Dedifferentiated amniotic fluid mesenchymal stem cell (primary cell): ENCODE results near the gene CUX1.
"Not testable (repeated sequence)": the region's sequence is repeated elsewhere in the genome, so short reads cannot be mapped to it uniquely, and the experiment has no call there.

Experiments
- DNase-seq: peaks from one replicate; pipeline ENCODE4 v3.0.0-alpha.2; 2016; ENCODE audit errors: extremely low spot score

CUX1 gene

DNA sequence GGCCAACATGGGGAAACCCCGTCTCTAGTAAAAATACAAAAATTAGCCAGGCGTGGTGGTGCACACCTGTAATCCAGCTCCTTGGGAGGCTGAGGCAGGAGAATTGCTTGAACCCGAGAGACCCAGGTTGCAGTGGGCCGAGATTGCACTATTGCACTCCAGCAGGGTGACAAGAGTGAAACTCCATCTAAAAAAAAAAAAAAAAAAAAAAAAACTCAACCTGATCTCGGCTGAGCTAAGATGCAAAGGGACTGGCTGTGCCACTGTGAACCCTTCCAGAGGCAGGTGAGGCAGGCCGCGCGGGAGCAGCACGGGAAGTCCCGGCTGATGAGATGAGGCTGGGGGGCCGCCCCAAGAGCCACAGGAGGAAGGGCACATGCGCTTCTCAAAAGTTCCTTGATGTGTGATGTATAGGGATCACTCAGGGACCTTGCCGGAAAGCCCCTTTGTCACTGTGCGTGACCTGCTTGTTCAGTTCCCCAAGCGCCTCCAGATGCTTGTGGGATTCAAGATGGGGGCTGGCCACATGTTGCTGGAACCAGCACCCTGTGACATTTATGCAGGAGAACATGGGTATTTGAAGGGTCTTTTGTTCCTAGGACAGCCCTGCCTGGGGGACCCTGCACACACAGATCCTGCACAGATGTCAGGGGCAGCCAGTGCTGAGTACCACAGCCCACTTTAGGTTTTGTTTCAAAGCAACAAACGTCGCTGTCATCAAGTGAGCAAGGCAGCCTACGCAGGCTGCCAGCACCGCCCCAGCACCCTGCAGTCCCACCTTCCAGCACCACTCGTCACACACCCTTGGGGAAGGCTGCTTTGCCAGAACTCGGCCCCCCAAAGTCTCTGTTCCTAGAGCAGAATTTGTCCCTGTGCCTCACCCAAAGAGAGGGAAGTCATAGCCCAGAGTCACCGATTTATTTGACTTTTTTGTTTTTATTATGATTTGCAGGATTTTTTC is 394.4 kb downstream of the CUX1 start:
- DNase-seq: no peak

DNA sequence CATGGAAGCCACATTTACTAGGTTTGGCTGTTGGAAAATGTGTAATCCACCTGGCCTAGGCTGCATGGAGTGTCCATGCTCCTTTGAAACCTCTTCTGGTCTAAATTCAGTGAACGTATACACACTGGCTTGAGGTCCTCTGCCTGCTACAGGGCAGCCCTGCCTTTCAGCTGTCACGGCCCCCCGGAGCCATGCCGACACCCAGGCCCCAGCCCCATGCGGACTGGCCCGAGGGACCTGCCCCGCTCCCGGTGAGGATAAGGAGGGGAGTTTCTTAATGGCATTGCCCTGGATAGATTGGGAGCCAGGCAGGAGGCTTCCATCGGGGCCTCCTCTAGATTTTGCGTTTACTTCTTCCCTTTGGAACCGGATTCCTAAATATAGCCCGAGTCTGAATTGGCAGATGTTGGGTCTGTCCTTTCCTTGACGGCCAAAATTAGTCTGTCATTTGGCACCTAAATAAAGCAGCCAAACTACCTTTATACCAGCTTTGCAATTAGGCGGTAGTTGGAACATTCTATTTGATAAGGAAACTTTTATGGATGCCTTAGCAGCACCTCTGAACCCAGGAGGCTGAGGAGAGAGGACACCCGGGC is 397.1 kb downstream of the CUX1 start:
- DNase-seq: no peak

DNA sequence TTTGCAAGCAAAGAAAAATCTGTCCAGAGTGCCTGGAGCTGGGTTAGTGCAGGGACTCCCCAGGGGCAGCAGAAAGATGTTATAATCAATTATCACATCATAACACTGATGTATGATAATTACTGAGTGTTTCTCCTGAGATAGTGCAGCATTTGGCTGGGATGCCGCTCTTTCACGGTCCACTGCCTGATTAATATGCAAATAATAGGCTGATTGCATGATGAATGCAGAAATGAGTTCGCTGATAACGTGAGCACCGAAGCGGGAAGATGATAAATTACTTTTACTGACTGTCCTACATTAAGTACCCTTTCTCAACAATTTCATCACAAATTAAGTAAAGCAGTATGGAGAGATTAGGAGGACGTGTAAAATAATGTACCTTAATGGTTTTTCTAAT is 397.8 kb downstream of the CUX1 start:
- no peak for DNase-seq

DNA sequence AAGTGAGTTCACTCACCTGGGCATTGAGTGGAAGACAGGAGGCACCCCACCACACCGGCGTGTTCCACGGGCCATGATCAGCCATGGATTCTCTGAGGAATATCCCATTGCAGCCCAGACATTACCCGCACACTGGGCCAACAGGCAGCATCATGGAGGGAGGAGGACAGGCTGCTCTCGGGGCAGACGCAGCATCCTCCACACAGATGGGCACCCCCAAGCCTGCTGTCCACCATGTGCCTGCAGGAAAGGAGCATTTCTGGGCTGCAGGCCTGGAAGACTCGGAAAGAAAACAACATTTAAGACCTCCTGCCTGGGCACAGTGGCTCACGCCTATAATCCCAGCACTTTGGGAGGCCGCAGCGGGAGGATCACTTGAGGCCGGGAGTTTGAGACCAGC is 398.3 kb downstream of the CUX1 start:
- no peak for DNase-seq

DNA sequence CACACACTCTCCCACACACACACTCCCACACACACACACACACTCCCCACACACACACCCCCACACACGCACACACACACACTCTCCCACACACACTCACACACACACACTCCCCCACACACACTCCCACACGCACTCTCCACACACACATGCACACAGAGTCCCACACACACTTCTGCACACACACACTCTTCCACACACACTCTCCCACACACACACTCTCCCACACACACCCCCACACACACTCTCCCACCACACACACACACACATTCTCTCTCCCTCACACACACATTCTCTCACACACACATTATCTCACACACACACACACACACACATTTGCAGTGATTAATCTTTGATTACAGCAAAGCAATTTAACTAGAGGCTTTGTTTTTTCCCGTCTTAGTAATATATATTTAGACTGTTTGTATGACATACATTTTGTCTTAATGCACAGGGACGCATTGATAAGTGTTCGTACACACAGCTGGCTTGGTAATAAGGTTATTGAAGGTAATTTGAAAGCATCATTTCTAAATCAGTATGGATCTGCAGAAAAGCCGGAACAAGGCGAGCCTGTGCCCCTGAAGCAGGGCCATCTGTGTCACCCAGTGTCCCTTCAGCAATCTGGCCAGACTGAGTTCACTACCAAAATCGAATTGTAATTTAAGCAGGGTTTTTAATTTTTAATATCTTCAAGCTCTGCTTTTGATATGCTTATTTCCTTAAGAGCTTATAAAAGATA is 399.3 kb downstream of the CUX1 start:
- no peak for DNase-seq

DNA sequence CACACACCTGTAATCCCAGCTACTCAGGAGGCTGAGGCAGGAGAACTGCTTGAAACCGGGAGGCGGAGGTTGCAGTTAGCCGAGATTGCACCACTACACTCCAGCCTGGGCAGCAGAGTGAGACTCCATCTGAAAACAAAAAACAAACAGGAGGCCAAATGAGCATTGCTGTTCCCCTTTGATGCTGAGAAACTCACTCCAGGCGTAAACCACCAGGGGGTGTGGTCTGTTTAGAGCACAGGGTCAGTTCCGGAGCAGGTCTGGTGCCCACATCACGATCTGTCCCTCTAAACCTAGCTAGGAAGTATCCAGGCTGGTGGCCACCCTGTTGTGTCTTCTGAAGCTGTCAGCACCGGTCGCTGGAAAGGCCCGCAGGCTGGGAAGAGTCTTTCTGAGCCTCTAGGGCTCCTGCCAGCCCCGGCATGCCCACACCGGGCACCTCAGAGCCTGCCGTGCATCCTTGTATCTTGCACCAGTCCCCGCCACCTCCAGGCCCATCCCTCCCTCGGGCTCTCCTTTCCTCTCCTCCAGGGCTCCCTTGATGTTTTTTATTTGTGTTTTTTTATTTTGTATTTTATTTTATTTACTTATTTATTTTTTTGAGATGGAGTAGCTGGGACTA is 402.9 kb downstream of the CUX1 start:
- DNase-seq: no peak

DNA sequence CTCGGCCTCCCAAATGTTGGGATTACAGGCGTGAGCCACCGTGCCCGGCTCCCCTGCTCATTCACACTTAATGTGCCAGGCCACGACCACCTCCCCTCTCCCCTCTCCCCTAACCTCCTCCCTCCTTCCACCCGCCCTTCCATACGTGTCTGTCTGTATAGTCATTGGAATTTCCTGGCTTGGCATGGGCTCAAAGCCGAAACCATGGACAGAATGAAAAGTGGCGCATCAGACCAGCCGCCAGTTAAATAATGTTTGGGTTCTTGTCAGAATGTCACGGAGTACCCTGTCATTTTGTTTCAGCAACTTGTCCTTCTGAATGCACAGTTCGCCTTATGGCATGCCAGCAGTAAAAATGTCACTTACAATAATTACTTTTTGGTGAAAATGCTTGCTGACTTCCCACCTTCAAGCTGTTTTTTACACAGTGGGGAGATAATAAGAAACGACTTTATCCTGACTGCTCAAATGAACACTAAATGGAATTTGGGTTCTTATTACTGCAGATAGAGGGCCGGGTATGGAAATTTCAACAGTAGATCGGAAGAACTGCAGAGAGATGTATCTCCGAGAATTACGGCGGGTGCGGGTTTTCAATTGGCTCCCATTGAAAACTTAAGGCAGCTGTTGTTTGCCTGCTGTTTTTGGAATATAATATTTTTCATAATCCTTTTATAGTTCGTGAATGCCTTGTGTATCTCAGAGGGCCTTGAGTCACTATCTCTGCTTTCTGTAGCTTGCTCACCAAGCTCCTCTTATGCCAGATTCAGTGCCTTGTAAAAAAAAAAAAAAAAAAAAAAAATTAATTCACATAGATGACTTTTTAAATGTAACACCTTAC is 403.8 kb downstream of the CUX1 start:
- no peak for DNase-seq

DNA sequence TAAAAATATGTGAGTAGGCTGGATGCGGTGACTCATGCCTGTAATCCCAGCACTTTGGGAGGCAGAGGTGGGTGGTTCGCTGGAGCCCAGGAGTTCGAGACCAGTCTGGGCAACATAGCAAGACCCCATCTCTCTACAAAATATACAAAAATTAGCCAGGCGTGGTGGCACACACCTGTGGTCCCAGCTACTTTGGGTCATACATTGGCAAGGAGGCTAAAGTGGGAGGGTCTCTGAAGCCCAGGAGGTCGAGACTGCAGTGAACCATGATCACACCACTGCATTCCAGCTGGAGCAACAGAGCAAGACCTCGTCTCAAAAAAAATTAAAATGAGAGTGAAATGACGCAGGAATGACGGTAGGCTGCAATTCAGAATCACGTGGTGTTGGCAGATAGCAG is 404.5 kb downstream of the CUX1 start:
- DNase-seq: no peak

DNA sequence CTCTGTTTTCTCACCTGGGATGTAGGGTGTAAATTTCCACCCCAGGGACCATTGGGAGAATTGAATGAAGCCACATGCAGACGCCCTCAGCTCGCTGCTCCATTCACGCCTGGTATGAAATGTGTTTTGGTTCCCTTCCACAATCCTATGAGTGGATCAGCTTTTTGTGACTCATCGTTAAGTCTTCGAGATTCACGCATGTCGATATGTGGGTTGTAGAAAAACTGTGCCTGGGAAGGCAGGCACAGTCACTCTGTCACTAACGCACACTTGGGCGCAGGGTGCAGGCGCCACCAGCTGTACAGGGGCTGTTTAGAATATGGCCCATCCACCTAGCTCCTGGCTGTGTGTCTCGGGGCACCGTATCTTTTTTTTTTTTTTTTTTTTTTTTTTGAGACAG is 405.0 kb downstream of the CUX1 start:
- no peak for DNase-seq

DNA sequence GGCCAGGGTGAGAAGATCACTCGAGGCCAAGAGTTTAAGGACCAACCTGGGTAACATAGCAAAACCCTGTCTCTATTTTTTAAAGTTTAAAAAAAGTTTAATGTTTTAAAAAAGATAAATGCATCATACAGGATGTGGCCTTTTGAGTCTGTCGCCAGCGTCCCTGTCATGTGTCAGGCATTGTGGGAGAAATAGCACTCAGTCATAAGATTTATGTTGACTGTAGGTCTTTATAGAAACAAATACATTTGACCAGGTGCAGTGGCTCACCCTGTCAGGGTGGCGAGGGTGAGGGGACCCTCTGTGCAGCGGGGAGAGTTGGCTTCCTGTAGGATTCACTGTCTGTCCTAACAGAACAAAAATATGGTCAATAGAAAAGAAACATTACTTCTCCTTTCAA is 405.8 kb downstream of the CUX1 start:
- no peak for DNase-seq

DNA sequence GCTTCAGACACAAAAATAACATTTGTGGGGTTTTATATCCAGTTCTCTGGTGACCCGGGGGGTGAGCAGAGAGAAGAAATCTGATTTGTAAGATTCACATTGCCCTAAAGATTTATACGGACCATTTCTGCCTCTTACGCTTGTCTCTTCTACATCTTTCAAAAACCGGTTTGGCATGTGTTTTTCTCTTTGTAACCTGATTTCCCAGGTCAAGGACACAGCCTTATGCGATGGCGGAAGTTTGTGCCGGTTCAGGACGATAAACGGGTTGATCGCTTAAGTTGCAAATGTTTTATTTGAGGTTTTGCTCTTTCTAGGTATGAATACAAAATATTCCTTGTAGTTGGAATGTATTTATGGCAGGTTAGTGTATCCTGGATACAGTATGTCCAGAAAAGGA is 407.6 kb downstream of the CUX1 start:
- no peak for DNase-seq

DNA sequence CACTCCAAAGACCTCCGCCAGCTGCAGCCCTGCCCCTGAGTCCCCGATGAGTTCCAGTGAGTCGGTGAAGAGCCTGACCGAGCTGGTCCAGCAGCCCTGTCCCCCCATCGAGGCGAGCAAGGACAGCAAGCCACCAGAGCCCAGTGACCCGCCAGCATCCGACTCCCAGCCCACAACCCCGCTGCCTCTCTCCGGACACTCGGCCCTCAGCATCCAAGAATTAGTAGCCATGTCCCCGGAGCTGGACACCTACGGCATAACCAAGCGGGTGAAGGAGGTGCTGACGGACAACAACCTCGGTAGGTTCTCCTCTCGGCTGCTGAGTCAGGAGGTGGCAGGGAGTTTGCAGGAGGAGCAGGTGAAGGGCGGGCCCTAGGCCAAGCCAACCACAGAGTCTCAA is 409.9 kb downstream of the CUX1 start:
- DNase-seq: no peak

DNA sequence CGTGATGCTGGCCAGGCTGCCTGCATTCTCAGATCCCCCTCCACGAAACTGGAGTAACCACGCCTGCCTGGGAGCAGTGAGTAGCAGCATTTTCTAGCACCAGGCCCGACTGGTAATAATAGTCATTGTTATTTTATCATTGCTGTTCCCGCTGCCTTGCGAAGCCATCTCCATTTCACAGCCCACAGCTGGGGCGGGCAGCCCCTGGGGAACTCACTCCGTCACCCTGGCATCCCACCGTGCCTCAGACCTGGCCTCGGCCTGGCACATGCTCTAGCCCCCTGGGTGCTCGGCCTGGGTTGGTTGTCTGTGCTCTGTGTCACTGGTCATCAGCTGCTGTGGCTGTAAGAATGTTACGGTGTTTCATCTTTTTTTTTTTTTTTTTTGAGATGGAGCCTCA is 411.5 kb downstream of the CUX1 start:
- no peak for DNase-seq

DNA sequence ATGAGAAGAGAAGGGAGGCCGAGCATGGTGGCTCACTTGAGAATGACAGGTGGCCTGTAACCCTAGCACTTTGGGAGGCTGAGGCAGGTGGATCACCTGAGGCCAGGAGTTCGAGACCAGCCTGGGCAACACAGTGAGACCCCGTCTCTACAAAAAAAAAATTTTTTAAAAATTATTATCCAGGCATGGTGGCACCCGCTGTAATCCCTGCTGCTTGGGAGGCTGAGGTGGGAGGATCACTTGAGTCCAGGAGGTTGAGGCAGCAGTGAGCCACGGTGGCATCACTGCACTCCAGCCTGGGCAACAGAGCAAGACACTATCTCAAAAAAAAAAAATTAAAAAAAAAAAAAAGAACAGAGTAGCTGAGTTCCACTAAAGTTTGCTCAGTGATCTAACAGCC is 412.7 kb downstream of the CUX1 start:
- DNase-seq: not testable (repeated sequence)

DNA sequence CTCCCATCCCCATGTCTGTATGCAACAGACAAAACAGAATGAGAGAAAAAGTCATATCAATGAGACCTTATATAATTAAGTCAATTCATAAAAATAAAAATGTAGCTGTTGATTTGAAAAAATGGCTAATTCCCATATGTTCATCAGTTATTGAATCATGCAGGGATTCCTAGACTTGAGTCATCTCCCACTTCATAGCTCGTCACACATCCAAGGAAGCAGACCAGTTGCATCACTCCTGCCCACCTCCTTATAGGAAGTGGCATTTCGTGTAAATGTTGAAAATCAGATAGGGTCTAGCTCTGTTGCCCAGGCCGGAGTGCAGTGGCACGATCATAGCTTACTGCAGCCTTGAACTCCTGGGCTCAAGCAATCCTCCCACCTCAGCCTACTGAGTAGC is 413.2 kb downstream of the CUX1 start:
- no peak for DNase-seq

DNA sequence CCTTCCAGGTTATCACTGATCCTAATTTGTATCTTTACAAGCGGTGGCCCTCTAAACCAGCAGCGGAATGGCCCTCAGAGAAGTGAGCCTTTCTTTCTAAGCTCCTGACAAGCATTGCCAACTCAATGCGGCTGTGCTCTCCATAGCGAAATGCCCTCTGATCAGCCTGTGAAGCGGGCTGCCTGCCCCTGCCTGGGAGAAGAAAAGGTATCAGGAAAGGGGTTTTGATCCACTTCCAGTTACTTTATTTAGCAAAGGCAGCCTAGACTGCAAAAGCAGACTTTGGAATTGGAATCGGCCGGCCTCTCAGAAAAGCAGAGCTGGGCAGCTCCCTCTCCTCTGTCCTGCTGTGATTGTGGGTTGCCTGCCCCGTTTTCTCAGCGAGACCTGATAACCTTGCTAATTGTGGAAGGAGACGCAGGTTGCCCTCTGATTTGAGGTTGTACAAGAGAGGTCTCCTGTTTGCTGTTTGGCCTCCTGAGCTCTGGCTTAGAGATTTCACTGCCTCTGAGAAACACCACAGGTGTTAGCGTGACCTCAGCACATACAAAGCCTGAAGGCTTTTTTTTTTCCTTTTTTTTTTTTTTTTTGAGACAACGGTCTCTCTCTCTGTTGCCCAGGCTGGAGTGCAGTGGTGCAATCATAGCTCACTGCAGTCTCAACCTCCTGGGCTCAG is 415.3 kb downstream of the CUX1 start:
- no peak for DNase-seq

DNA sequence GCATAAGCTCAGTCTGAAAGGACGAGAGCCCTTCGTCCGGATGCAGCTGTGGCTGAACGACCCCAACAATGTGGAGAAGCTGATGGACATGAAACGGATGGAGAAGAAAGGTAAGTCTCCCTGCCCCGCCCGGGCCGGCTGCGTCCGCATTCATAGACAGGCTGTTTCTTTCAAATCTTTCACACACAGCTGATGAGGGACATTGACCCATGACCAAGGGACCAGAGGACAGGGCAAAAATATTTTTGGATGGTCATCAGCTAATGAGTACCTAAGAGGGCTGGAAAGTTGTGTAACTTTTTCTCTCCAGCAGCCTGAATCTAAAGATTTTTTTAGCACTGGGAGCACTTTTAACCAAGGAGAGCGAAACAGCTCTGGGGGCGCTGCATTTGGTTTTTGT is 416.7 kb downstream of the CUX1 start:
- DNase-seq: no peak

DNA sequence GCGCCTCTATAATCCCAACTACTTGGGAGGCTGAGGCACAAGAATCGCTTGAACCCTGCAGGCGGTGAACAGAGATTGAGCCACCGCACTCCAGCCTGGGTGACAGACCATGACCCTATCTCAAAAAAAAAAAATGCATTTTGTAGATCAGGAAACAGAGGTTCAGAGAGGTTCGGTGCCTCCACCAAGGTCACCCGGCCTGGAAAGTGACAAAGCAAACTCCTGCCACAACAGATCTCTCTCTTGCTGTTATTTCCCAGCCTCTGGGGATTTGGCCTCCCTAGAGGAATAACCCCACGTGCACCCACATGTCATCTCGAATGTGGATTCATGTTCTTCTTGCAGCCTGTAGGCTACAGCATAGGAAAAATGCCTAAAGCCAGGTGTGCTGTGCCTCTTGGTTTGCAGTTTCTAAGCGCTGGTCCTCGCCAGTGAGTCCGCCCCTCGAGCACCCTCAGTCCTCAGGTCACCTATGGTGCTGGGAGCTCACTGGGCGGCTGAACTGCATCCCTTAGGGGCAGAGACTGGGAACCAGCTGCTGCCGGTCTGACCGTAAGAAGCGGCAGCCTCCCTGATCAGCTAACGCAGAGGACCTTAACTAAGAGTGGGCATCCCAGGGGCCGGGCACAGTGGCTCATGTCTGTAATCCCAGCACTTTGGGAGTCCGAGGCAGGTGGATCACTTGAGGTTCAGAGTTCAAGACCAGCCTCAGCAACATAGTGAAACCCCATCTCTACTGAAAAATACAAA is 417.6 kb downstream of the CUX1 start:
- no peak for DNase-seq

DNA sequence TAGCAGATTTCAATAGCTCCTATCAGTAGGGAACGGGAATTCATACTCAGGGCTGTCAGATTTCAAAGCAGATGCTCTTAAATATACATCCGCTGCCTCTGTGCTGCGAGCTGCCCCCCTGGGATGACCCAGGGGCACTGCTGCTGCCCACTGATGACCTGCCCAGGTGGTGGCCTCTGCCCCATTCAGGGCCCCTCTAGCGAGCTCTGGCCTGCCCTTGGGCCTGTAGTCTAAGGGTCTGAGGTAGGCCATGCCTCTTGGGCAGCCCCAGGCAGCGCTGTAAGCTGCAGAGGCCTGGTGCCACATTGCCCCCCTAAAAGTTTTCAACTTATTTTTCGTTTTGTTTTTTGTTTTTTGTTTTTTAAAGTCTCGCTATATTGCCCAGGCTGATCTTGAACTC is 418.7 kb downstream of the CUX1 start:
- DNase-seq: no peak
